GM21367 (cell line): Measurements from ENCODE around the gene OPTC.
"Not testable (repeated sequence)": the region's sequence is repeated elsewhere in the genome, so short reads cannot be mapped to it uniquely, and the experiment has no call there.

Experiments
- ATAC-seq: cut with Tn5 transposase; IDR thresholded peaks from one replicate; pipeline ENCODE4 v1.9.1; 2021; ENCODE audit not compliant: unreplicated experiment

Gene OPTC

GRCh38 chr1:203516184-203516583 lies 22.2 kb downstream of the OPTC start:
- no peak for ATAC-seq

- no peak for ATAC-seq
Measured at GRCh38 chr1:203516906-203517305, 23.0 kb downstream of the OPTC start.

- no peak for ATAC-seq
Measured at GRCh38 chr1:203517426-203518110, 23.6 kb downstream of the OPTC start.

DNA sequence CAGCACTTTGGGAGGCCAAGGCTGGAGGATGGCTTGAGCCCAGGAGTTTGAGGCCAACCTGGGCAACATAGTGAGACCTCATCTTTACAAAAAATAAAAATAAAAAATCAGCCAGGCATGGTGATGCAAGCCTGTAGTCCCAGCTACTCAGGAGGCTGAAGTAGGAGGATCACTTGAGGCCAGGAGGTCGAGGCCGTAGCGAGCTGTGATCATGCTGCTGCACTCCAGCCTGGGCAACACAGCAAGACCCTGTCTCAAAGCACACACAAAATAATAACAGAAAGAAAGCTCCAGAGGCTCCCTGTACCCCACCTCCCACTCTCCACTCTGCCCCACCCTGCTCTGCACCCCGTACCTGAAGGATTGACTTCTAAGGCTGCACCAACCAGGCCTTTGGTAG lies 24.2 kb downstream of the OPTC start:
- ATAC-seq: not testable (repeated sequence)

GRCh38 chr1:203518541-203518940 lies 24.6 kb downstream of the OPTC start:
- ATAC-seq: no peak

DNA sequence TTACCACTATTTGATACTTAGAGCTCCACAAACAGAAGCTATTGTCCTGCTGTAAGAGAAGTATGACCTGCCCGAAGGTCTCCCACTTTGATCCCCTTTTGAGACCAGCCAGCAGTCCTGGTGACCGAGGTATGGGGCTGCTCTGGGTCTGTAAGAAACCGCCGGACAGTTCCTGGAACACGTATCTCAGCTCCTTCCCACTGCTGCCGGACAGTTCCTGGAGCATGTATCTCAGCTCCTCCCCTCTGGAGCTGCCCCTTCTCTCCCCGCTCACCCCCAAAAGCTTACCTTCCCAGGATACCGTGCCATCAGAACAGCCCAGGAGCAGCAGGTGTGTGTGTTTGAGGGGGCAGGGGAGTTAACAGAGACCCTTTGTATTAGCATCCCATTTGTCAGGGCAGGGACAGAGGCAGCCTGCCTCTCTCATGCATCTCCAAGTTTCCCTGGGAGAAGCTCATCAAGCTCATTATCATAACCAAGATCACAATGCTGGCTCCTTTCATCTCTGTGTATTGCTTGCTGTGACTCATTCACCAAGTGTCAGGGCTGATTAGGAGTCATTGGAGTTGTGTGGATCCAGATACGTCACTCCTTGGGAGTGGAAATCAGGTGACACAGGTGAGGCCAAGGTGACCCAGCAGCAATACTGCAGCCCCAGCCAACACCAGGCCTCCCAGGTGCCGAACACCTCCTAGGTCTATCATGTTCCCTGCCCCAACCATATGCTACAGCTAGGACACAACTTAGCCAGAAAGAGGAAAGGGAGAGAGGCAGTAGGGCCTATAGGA lies 25.3 kb downstream of the OPTC start:
- no peak for ATAC-seq

DNA sequence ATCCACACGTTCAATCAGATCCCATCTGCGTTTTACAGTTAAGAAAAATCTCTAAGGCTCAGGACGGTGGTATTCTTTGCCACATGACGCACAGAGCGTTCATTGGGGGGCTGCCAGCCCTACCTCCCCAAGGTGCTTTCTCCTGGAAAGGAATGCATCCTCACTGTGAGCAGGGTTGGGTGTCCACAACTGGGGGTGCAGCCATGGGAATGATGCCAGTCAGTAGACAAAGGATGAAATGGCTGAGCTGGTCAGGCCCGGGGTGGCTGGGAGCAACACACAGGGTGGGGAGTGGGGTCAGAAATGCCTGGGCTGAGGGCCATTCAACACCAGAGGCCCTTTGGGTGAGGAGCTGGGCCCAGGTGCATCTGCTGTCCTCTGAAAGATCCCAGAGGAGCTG lies 25.9 kb downstream of the OPTC start:
- no peak for ATAC-seq

GRCh38 chr1:203520315-203520714 lies 26.4 kb downstream of the OPTC start:
- no peak for ATAC-seq

DNA sequence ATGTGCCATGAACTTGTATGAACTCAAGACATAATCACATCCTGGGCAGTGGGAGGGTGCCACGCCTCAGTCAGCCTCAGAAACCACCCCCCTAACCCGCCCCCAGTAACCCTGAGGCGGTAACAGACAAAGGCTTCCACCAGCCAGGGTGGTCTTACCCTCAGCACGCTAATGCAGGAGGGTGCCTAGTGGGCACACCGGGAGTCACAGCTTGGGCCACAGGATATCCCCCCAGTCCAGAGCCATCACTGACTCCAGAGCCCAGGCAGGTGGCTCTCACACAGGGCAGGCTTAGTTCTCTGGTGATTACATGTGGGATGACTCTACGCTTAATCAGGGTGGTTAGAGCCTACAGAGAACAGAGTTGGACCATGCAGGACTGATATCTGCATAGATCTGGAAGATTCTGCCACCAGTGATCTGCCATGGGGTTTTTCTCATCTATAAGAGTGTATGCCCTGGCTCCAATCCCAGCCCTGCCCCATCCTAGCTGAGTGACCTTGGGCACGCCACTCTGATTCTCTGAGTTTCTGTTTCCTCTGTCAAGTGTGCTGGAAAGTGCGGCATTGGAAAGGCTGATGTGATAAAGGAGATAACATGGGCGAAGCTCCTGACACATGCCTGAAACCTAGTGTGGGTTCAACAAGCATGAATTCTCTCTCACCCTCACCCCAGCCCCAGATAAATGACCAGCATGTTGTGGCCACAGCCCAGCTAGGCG lies 27.3 kb downstream of the OPTC start:
- ATAC-seq: no peak

- no peak for ATAC-seq
Measured at GRCh38 chr1:203521812-203522211, 27.9 kb downstream of the OPTC start.

DNA sequence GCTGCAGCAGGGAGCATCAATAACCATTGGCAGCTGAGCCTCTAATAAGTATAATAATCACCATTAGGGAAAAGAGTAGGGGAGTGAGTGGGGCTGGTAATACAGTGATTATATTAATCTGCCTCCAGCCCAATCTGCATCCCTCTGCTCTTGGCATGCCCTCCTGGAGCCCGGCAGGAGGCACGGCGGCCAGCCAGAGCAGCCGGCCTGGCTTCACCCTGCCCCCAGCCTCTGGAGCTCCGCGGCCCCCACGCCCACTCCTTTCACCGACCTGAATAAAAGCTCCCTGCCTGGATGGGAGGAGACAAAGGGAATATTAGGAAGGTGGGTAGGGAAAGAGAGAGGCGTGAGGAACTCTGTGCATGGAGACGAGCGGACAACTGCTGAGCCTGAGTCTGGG lies 28.3 kb downstream of the OPTC start:
- no peak for ATAC-seq

DNA sequence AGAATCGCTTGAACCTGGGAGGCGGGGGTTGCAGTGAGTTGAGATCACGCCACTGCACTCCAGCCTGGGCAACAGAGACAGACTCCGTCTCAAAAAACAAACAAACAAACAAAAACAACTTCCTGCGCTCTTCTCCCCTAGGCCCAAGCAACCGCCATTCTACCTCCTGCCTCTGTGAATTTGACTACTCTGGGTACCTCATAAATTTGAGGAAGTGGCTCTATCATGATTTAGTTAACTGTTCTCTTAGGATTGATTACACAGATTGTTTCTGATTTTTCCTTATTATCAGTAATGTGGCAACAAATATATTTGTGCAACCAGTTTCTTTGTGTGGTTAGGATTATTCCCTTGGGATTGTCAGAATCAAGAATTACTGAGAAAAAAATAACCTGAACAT lies 29.7 kb downstream of the OPTC start:
- no peak for ATAC-seq

GRCh38 chr1:203524152-203524551 lies 30.2 kb downstream of the OPTC start:
- ATAC-seq: no peak

DNA sequence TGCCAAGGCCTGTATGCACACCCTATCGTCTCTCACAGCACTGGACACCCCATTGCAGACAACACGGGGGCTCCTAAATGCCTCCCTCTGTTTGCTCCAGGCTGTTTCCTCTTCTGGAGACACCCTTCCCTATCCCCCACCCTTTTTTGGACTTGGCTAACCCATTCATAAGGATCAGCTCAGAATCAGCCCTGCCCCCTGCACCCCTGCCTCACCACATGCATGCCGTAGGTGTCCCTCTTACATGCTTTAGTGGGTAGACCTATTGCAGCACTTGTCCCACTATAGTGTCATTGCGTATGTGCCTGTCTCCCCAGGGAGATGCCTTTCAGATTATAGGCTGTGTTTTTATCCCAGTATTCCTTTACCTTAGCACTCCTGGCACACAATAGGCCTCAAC lies 30.9 kb downstream of the OPTC start:
- ATAC-seq: no peak

DNA sequence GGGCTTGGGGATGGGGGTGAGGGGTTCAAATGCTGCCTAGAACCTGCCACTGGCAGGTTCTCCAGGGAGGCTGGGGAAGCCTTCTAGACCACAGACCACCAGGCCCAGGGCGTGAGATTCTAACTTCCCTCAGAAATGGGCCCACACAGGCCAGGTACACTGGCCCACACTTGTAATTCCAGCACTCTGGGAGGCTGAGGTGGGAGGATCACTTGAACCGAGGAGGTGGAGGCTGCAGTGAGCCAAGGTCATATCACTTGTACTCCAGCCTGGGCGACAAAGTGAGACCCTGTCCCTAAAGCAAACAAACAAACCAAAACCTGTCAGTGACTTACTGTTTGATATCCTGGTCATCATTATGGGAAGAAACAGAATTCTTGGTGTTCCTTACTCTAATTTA lies 31.7 kb downstream of the OPTC start:
- no peak for ATAC-seq

DNA sequence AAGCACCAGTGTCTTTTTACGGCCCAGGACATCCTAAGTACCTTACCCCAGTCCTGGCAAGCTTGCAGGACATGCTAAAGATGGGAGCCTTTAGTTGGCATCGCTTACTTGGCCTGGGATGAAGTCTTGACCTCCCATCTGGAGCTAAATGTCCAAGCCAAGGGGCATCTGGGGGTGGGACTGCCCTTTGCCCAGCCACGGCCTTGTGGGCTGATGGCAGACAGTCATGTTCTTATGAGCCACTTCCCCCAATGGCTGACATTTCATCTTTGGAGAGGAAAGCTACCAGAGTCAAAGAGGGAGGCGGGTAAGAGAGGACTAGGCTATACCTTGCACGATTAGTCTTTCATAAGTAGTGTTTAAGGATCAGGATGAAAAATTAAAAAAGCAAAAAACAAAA lies 32.2 kb downstream of the OPTC start:
- no peak for ATAC-seq

- no peak for ATAC-seq
Measured at GRCh38 chr1:203526572-203526971, 32.6 kb downstream of the OPTC start.

GRCh38 chr1:203527013-203527412 lies 33.1 kb downstream of the OPTC start:
- no peak for ATAC-seq

- ATAC-seq: no peak
Measured at GRCh38 chr1:203528063-203528462, 34.1 kb downstream of the OPTC start.

GRCh38 chr1:203528976-203529835 lies 35.3 kb downstream of the OPTC start:
- no peak for ATAC-seq

GRCh38 chr1:203531063-203531462 lies 37.1 kb downstream of the OPTC start:
- ATAC-seq: no peak
